Fibroblast of lung (primary cell): ENCODE measurements around the gene TMEM198.

Experiments
- CTCF ChIP-seq, 2 donors: IDR thresholded peaks in 1 of 2; conservative IDR thresholded peaks in 1 of 2; 1 replicate in 1 of 2; 2 replicates in 1 of 2; pipeline ENCODE4 v1.5.1; 2011 to 2012; ENCODE audit warnings: low read length in 2 of 2, control low read depth in 1 of 2, inconsistent platforms in 1 of 2, low read depth in 1 of 2, mild to moderate bottlenecking in 1 of 2
- EZH2 ChIP-seq: IDR thresholded peaks from 2 replicates; pipeline ENCODE4 v1.5.1; 2012; ENCODE audit warnings: low read length, control low read depth, mild to moderate bottlenecking; ENCODE audit errors: missing control alignments

GRCh38 chr2:219566640-219567039, 22.8 kb downstream of the TMEM198 start:
- TF ChIP-seq CTCF (conservative IDR thresholded peaks at IDR 0.05 in 1 of 2, IDR thresholded peaks at IDR 0.05 in 1 of 2; ENCODE audit: low read depth in 1 of 2, low read length in 2 of 2): no peak
- no peak for TF ChIP-seq EZH2
